ENCODE data around the gene NDUFA7. TPM values are rescaled to one million over a fixed set of nuclear protein-coding genes. Genes with fewer than 3 reads are reported as not detected.

Gene NDUFA7
- total RNA-seq, result 23.7 and 32.2 TPM in 2 replicates

GRCh38 chr19:8321067-8321985 lies at the start of gene NDUFA7, which contains the start of gene RPS28:
TSS of gene NDUFA7 (minus strand) at chr19:8321375. CDS start at chr19:8321358, 17 bp downstream.
TSS of gene RPS28 (plus strand) at chr19:8321496. CDS start at chr19:8321531, 35 bp downstream.

DNA sequence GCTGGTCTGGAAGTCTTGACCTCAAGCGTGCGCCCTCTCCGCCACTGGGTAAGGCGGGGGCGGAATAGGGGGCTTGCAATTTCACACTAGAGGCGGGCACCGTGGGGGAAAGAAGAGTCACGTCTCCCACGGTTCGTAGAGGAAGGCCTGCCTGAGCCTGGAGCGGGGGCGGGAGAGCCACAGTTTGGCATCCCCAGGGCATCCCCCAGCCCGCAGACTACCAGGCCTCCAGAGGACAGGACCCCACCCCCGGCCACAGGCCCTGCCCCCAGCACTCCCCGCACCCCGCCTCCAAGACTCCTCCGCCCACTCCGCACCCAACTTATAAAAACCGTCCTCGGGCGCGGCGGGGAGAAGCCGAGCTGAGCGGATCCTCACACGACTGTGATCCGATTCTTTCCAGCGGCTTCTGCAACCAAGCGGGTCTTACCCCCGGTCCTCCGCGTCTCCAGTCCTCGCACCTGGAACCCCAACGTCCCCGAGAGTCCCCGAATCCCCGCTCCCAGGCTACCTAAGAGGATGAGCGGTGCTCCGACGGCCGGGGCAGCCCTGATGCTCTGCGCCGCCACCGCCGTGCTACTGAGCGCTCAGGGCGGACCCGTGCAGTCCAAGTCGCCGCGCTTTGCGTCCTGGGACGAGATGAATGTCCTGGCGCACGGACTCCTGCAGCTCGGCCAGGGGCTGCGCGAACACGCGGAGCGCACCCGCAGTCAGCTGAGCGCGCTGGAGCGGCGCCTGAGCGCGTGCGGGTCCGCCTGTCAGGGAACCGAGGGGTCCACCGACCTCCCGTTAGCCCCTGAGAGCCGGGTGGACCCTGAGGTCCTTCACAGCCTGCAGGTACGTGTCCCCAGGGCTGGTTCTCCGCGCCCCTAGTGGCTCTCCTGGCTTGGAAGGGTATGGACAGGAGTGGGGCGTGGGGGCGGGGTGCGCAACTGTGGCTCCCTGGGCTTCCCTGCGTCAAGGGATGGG lies 42.9 kb upstream of the NDUFA7 start, which contains the start of gene ANGPTL4:
Gene ANGPTL4 (plus strand): TSS at position 353 of the 969 bp plus-strand sequence. CDS start 167 bp downstream, at position 520.

DNA sequence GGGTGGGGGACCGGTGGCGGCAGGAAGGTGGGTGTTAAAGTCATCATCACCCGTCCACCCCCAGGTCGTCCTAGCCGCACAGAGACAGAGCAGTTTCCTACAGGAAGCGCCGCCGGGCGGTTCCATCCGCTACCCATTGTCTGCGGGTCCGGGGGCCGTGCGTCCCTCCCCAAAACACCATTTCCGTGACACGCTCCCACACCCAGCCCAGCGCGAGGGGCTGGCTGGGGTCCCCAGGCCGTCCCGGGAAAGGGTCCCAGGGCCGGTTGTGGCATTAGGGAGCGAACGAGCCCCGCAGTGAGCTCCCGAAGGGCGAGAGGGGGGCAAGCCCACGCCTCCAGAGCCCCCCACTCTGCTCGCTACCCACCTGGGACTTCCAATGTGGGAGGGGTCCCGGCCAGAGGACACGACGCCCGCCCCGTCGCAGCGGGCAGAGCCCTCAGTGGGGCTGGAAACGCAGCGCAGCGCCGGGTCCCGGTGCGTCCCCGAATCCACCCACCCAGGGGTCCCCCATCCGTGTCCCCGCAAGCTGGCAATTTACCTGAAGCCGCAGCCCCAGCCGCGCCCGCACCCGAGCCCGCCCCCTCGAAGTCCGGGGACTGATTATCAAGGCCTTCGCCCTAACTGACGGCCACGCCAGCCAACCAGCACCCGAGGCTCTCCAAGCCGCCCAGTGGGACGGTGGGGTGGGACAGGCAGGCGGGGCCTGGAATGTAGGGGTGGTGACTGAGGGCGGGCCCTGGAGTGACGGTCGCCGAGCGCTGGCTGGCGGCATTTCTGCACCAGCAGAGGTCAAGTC lies 21.7 kb upstream of the NDUFA7 start, which contains the start of gene KANK3:
Gene KANK3 (minus strand): TSS at position 579 of the 799 bp plus-strand sequence. CDS start 5,434 bp downstream, outside the sequence.

GRCh38 chr19:8307965-8308866 lies 13.0 kb downstream of the NDUFA7 start, which contains the start of gene CD320:
TSS of gene CD320 (minus strand) at chr19:8308358. CDS start at chr19:8308290, 68 bp downstream.

Other genes with a start within 250 kb of the NDUFA7 start
- gene FBN3, start 171.8 kb downstream of the NDUFA7 start, total RNA-seq, result not detected in 2 replicates
- gene CERS4, start 112.0 kb downstream of the NDUFA7 start, total RNA-seq, result 21.4 and 37.0 TPM in 2 replicates
- 57.7 and 58.6 TPM in 2 replicates for gene CD320, start 13.0 kb downstream of the NDUFA7 start, total RNA-seq
- 759 and 791 TPM in 2 replicates for gene RPS28, start 121 bp upstream of the NDUFA7 start, total RNA-seq
- gene KANK3, start 21.9 kb upstream of the NDUFA7 start, total RNA-seq, result 0.12 and 0.68 TPM in 2 replicates
- 8.4 and 34.0 TPM in 2 replicates for gene ANGPTL4, start 42.8 kb upstream of the NDUFA7 start, total RNA-seq
- 23.7 and 25.4 TPM in 2 replicates for gene RAB11B, start 69.0 kb upstream of the NDUFA7 start, total RNA-seq
- 37.5 and 60.3 TPM in 2 replicates for gene MARCHF2, start 91.9 kb upstream of the NDUFA7 start, total RNA-seq
- gene HNRNPM, start 123.6 kb upstream of the NDUFA7 start, total RNA-seq, result 53.7 and 56.8 TPM in 2 replicates
- gene PRAM1, start 181.3 kb upstream of the NDUFA7 start, total RNA-seq, result not detected in 2 replicates
- 9.7 and 27.2 TPM in 2 replicates for gene ZNF414, start 192.8 kb upstream of the NDUFA7 start, total RNA-seq

Data from pericardium fibroblast (primary cell).